Hepatocyte (in vitro differentiated cells): ENCODE data around the gene GAA. TPM values are rescaled to one million over a fixed set of nuclear protein-coding genes. Genes with fewer than 3 reads are reported as not detected.

Experiments
- DNase-seq: peaks from one replicate; pipeline ENCODE4 v3.0.0-alpha.2; 2016; ENCODE audit warnings: low spot score
- H2AFZ ChIP-seq: fragments of 200-600 bp; sonication (generic); 2 replicates; pipeline ENCODE4 v1.6.0; 2016; ENCODE audit warnings: antibody characterized with exemption, mild to moderate bottlenecking
- H3K27ac ChIP-seq: fragments of 200-600 bp; sonication (generic); 2 replicates; pipeline ENCODE4 v1.5.1; 2016; ENCODE audit warnings: mild to moderate bottlenecking
- H3K27me3 ChIP-seq: fragments of 200-600 bp; sonication (generic); 2 replicates; pipeline ENCODE4 v1.6.1; 2016
- H3K36me3 ChIP-seq: fragments of 200-600 bp; sonication (generic); replicated peaks from 2 replicates; pipeline ENCODE4 v1.5.1; 2016; ENCODE audit warnings: low read depth; ENCODE audit not compliant: insufficient read depth
- H3K4me1 ChIP-seq: fragments of 200-600 bp; sonication (generic); 2 replicates; pipeline ENCODE4 v1.5.1; 2016; ENCODE audit warnings: mild to moderate bottlenecking, moderate library complexity; ENCODE audit not compliant: insufficient read depth
- H3K4me2 ChIP-seq: fragments of 200-600 bp; sonication (generic); 2 replicates; pipeline ENCODE4 v1.6.0; 2016
- H3K4me3 ChIP-seq: fragments of 200-600 bp; sonication (generic); 2 replicates; pipeline ENCODE4 v1.5.1; 2016; ENCODE audit warnings: mild to moderate bottlenecking
- H3K79me2 ChIP-seq: fragments of 200-600 bp; sonication (generic); 2 replicates; pipeline ENCODE4 v1.6.0; 2017; ENCODE audit warnings: mild to moderate bottlenecking
- H3K9me2 ChIP-seq: fragments of 200-600 bp; sonication (generic); replicated peaks from 2 replicates; pipeline ENCODE4 v1.6.0; 2017; ENCODE audit warnings: mild to moderate bottlenecking; ENCODE audit not compliant: insufficient read depth
- H3K9me3 ChIP-seq: fragments of 200-600 bp; sonication (generic); 2 replicates; pipeline ENCODE4 v1.5.1; 2016; ENCODE audit warnings: low read depth, mild to moderate bottlenecking
- H4K20me1 ChIP-seq: fragments of 200-600 bp; sonication (generic); 2 replicates; pipeline ENCODE4 v1.6.0; 2016; ENCODE audit warnings: mild to moderate bottlenecking; ENCODE audit not compliant: insufficient read depth, poor library complexity, severe bottlenecking
- CTCF ChIP-seq: fragments of 200-600 bp; sonication (generic); IDR thresholded peaks from 2 replicates; pipeline ENCODE4 v1.5.1; 2016; ENCODE audit warnings: antibody characterized with exemption, mild to moderate bottlenecking; ENCODE audit not compliant: poor library complexity
- EZH2 ChIP-seq: fragments of 200-600 bp; sonication (generic); IDR thresholded peaks from 2 replicates; pipeline ENCODE4 v1.6.1; 2016; ENCODE audit warnings: antibody characterized with exemption, mild to moderate bottlenecking, borderline replicate concordance
- EZH2phosphoT487 ChIP-seq: fragments of 200-600 bp; sonication (generic); IDR thresholded peaks from one replicate; pipeline ENCODE4 v1.6.1; 2018; ENCODE audit warnings: antibody characterized with exemption, mild to moderate bottlenecking, low read depth, moderate library complexity; ENCODE audit not compliant: unreplicated experiment, severe bottlenecking
- WGBS: methylation state at CpG from one replicate; pipeline ENCODE4 v1.1.6; 2016; ENCODE audit warnings: low lambda C conversion rate; ENCODE audit errors: missing lambda C conversion rate; 5-methylcytosine and 5-hydroxymethylcytosine counted together
- polyA plus RNA-seq: library from polyadenylated mRNA; unstranded; fragments of >200 nt; fragmentation: Nextera tagmentation; extraction: Ambion mirVana; gene quantifications from 2 replicates; pipeline ENCODE4 v1.2.1, GENCODE V29; 2016
- total RNA-seq: library from RNA; depleted of rRNA; stranded (reverse); fragments of >200 nt; gene quantifications from 2 replicates; pipeline ENCODE4 v1.2.3, GENCODE V29; 2014

GAA gene
- total and polyA plus RNA-seq, 2 experiments from 2014 or later: 37.1 to 43.1 TPM

- Histone ChIP-seq H3K79me2 (peaks cover 45% of the 10 kb centered on the region), H3K4me1 (peaks cover 9% of the 10 kb centered on the region), H3K9me2 (no peaks in the 10 kb centered on the region), H4K20me1 (peaks cover 28% of the 10 kb centered on the region), H3K4me3 (no peak overlapping the region), H2AFZ (no peak overlapping the region), H3K27me3 (no peaks in the 10 kb centered on the region), H3K9me3 (no peaks in the 10 kb centered on the region), H3K4me2 (no peak overlapping the region), H3K27ac (no peak overlapping the region), H3K36me3 (no peaks in the 10 kb centered on the region)
- TF ChIP-seq EZH2phosphoT487 (no peak), EZH2 (no peak), CTCF (no peak)
- no peak for DNase-seq
- WGBS: 96% methylated on average over 7 of the region's 7 CpGs
Observed at GRCh38 chr17:80141463-80142165, 40.2 kb downstream of the GAA start.

DNA sequence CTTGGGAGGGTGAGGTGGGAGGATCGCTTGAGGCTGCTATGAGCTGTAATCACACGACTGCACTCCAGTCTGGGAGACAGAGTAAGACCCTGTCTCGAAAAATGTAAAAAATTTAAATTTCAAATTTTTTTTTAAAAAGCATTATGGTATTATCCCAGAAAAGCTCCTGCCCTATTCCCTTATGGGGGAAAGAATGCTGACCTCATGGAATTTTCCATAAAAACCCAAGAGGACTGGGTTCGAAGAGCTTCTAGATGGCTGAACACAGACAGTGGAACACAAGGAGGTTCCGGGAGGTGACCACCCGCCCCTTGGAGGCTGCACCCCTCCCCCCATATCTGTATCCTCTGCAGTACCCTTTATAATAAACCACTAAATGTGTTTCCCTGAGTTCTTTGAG lies 41.5 kb downstream of the GAA start:
- WGBS: 89% methylated on average over 5 of the region's 6 CpGs
- no peaks in the 10 kb centered on the region for H3K36me3 ChIP-seq

GRCh38 chr17:80145076-80146075 lies 44.0 kb downstream of the GAA start:
- WGBS: 62% methylated on average over 10 of the region's 10 CpGs
- Histone ChIP-seq H3K36me3 (no peaks in the 10 kb centered on the region), H3K27me3 (no peaks in the 10 kb centered on the region), H3K27ac (no peak overlapping the region), H2AFZ (no peak overlapping the region), H3K9me3 (no peaks in the 10 kb centered on the region), H3K4me1 (peaks cover 9% of the 10 kb centered on the region), H3K79me2 (peaks cover 68% of the 10 kb centered on the region), H4K20me1 (peaks cover 28% of the 10 kb centered on the region), H3K4me3 (peak overlapping the region; percentile 72), H3K4me2 (peak overlapping the region; percentile 90), H3K9me2 (no peaks in the 10 kb centered on the region)
- DNase-seq: no peak
- TF ChIP-seq CTCF (no peak), EZH2phosphoT487 (no peak), EZH2 (no peak)

More for the DNA sequence above, 41.5 kb downstream of the GAA start:
- Histone ChIP-seq H3K27me3 (no peaks in the 10 kb centered on the region), H3K9me2 (no peaks in the 10 kb centered on the region), H3K4me3 (no peak overlapping the region), H2AFZ (no peak overlapping the region), H4K20me1 (peaks cover 28% of the 10 kb centered on the region), H3K27ac (no peak overlapping the region), H3K4me1 (peaks cover 9% of the 10 kb centered on the region), H3K79me2 (peaks cover 48% of the 10 kb centered on the region), H3K9me3 (no peaks in the 10 kb centered on the region), H3K4me2 (no peak overlapping the region)
- no peak for TF ChIP-seq EZH2
- no peak for TF ChIP-seq EZH2phosphoT487
- TF ChIP-seq CTCF: no peak
- no peak for DNase-seq
